Upper lobe of left lung (tissue), 6 donors: Measurements from ENCODE around the gene TMPRSS3. TPM values are rescaled to one million over a fixed set of nuclear protein-coding genes. Genes with fewer than 3 reads are reported as not detected.

ENCODE experiments used
- ATAC-seq, 2 donors: fragments of 200-7000 bp; cut with Tn5 transposase; one replicate each; pipeline ENCODE4 v1.9.1; 2022; ENCODE audit warnings: mild to moderate bottlenecking in 2 of 2, moderate library complexity in 2 of 2; ENCODE audit not compliant: low FRiP score in 2 of 2
- DNase-seq, 2 donors: peaks; one replicate each; pipeline ENCODE4 v3.0.0-alpha.2; 2019 to 2020
- H3K27ac ChIP-seq, 4 donors: fragments of 200-600 bp; sonication (generic); one replicate each; pipeline ENCODE4 v1.5.1; 2016 to 2019
- H3K27me3 ChIP-seq, 4 donors: fragments of 200-600 bp; sonication (generic); one replicate each; pipeline ENCODE4 v1.5.1; 2017 to 2019
- H3K36me3 ChIP-seq, 4 donors: fragments of 200-600 bp; sonication (generic); one replicate each; pipeline ENCODE4 v1.5.1; 2016 to 2019
- H3K4me1 ChIP-seq, 4 donors: fragments of 200-600 bp; sonication (generic); one replicate each; pipeline ENCODE4 v1.5.1; 2018 to 2019
- H3K4me3 ChIP-seq, 4 donors: fragments of 200-600 bp; sonication (generic); one replicate each; pipeline ENCODE4 v1.5.1; 2017 to 2019; ENCODE audit warnings: mild to moderate bottlenecking in 2 of 4, moderate library complexity in 1 of 4
- H3K9me3 ChIP-seq, 4 donors: fragments of 200-600 bp; sonication (generic); one replicate each; pipeline ENCODE4 v1.5.1; 2018 to 2019
- EP300 ChIP-seq, 4 donors: sonication (generic); formaldehyde crosslinking; IDR thresholded peaks; one replicate each; pipeline ENCODE4 v1.5.1; 2017; ENCODE audit warnings: antibody characterized with exemption in 4 of 4, control low read depth in 2 of 4
- POLR2A ChIP-seq, 4 donors: fragments of 450-650 bp; IDR thresholded peaks; one replicate each; pipeline ENCODE4 v1.5.1; 2016 to 2017; ENCODE audit warnings: antibody characterized with exemption in 4 of 4, mild to moderate bottlenecking in 2 of 4
- POLR2AphosphoS5 ChIP-seq, 2 donors: sonication (generic); formaldehyde crosslinking; IDR thresholded peaks; one replicate each; pipeline ENCODE4 v1.5.1; 2017; ENCODE audit warnings: antibody characterized with exemption in 2 of 2
- WGBS, 2 donors: methylation state at CpG; one replicate each; pipeline ENCODE4 v1.1.5; 2017 to 2018; 5-methylcytosine and 5-hydroxymethylcytosine counted together
- total RNA-seq, 6 donors: library from RNA; depleted of rRNA in 4 of 6; stranded (reverse); fragments of >200 nt in 4 of 6; gene quantifications; one replicate each; pipeline versions ENCODE4 v1.1.0 to v1.2.1, GENCODE V29; 2016 to 2021
- TF ChIP-seq, protein P1 (sequence below), 6 experiments: fragments of 450-650 bp in 4 of 6; fragments of 200-600 bp in 2 of 6; sonication (generic) in 2 of 6; IDR thresholded peaks; one replicate each; pipeline ENCODE4 v1.5.1; 2016 to 2019; ENCODE audit warnings: antibody characterized with exemption in 6 of 6
- donor health status: DM: no; HTN: no; CAD: no; lungs with moderate emphysema.
- donor health status: DM: no; HTN: yes; CAD: no; lungs with severe emphysema.

Gene TMPRSS3
- total RNA-seq, 6 donors from 2014 or later = 3.5 to 12.5 (median 5.8) TPM

DNA sequence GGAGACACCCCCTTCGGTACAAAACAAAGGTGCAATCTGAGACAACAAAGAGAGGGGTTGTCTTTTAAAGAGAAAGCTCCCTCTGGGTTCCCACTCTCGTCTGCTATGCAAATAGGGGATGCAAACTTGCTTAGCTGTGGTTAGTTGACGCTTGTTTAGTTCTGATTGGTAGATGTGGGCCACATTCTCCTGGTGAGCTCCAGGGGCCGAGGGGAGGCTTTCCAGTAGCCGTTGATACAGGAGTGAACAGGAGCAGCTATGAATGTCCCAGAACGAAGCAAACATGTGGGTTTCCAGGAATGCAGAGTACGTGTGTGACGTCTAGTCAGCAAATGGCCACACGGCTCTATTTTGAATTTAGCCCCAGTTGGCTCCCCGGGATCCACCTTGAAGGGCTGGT lies 59.8 kb downstream of the TMPRSS3 start:
- Histone ChIP-seq H3K27ac (no peak overlapping the region), H3K27me3 (no peaks in the 10 kb centered on the region), H3K4me3 (no peak overlapping the region), H3K9me3 (peaks cover 0 to 3% (median 0%) of the 10 kb centered on the region in 4 donors), H3K4me1 (peaks cover 0 to 14% (median 8%) of the 10 kb centered on the region in 4 donors), H3K36me3 (no peaks in the 10 kb centered on the region)
- TF ChIP-seq POLR2AphosphoS5 (IDR thresholded peaks at IDR 0.05) (no peak), POLR2A (IDR thresholded peaks at IDR 0.05) (no peak), EP300 (IDR thresholded peaks at IDR 0.05) (no peak)
- TF ChIP-seq, protein P1, sequence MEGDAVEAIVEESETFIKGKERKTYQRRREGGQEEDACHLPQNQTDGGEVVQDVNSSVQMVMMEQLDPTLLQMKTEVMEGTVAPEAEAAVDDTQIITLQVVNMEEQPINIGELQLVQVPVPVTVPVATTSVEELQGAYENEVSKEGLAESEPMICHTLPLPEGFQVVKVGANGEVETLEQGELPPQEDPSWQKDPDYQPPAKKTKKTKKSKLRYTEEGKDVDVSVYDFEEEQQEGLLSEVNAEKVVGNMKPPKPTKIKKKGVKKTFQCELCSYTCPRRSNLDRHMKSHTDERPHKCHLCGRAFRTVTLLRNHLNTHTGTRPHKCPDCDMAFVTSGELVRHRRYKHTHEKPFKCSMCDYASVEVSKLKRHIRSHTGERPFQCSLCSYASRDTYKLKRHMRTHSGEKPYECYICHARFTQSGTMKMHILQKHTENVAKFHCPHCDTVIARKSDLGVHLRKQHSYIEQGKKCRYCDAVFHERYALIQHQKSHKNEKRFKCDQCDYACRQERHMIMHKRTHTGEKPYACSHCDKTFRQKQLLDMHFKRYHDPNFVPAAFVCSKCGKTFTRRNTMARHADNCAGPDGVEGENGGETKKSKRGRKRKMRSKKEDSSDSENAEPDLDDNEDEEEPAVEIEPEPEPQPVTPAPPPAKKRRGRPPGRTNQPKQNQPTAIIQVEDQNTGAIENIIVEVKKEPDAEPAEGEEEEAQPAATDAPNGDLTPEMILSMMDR (IDR thresholded peaks at IDR 0.05) = no peak
- ATAC-seq = peak in 1 of 2 donors; percentile 64
- WGBS, 2 donors = 38 to 47% methylated on average over 10 of the region's 10 CpGs
- no peak for DNase-seq

DNA sequence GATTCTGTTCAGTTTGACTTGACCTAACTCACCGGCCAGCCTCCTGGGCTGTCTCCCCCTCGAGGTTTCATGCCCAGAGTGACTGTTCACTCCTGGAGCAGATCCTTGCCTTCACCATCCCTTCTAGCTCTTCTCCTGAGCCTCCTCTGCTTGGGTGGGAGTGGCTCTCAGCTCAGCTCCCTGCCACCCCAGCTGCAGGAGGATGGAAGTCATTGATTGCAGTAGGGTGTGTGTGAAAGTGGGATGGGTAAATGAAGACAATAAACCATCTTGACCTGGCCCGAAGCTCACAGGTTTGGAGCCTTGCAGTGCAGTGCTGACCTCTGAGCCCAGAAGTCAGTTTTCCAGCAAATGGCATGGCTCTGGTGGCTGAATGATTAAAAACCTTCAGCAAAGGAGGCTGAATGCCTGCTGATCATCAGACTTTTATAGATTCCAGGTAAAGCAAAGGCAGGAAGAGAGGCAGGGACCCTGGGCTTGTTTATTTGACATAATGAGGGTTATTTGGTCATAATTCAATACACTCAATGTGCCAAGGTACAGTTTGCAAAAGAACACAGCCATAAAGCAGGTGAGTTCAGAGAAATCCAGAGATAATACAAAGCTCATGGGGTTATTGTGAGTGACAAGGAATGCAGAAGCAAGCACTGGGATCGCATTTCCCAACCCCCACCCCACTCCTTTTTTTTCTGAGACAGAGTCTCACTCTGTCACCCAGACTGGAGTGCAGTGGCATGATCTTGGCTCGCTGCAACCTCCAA lies 63.1 kb downstream of the TMPRSS3 start:
- ATAC-seq (no peak), DNase-seq (no peak)
- peaks cover 0 to 3% (median 0%) of the 10 kb centered on the region in 4 donors for H3K9me3 ChIP-seq
- no peaks in the 10 kb centered on the region for H3K36me3 ChIP-seq
- TF ChIP-seq EP300 (IDR thresholded peaks at IDR 0.05) (no peak), POLR2A (IDR thresholded peaks at IDR 0.05) (no peak), POLR2AphosphoS5 (IDR thresholded peaks at IDR 0.05) (no peak)
- TF ChIP-seq, protein P1 (IDR thresholded peaks at IDR 0.05) = no peak
- no peak overlapping the region for H3K4me3 ChIP-seq
- 88 to 89% methylated on average over 5 of the region's 5 CpGs for WGBS, 2 donors
- no peaks in the 10 kb centered on the region for H3K27me3 ChIP-seq
- H3K27ac ChIP-seq = no peak overlapping the region
- H3K4me1 ChIP-seq = peaks cover 0 to 3% (median under 1%) of the 10 kb centered on the region in 4 donors

DNA sequence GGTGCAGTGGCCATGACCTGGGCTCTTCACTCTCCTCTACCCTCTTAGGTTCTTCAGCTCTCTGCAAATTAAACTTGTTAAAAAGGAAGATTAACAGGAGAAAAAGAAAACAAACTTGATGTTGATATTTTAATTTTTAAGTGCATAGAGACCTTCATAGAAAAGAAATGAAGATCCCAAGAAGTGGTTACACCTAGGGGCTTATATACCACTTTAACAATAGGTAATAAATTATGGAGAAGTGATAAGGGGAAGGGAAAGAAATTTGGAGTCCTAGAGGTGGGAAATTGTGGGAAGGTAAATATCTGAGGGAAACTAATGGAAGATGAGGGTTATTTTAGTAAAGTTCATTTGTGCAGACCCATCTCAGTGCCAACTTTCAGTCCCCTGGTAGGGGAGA lies 64.2 kb downstream of the TMPRSS3 start:
- no peak overlapping the region for H3K27ac ChIP-seq
- no peak for ATAC-seq
- H3K4me3 ChIP-seq = no peak overlapping the region
- DNase-seq = no peak
- peaks cover 0 to 3% (median 0%) of the 10 kb centered on the region in 4 donors for H3K9me3 ChIP-seq
- H3K36me3 ChIP-seq = no peaks in the 10 kb centered on the region
- TF ChIP-seq, protein P1 (IDR thresholded peaks at IDR 0.05) = no peak
- no peak for TF ChIP-seq POLR2A (IDR thresholded peaks at IDR 0.05)
- no peaks in the 10 kb centered on the region for H3K27me3 ChIP-seq
- no peaks in the 10 kb centered on the region for H3K4me1 ChIP-seq

DNA sequence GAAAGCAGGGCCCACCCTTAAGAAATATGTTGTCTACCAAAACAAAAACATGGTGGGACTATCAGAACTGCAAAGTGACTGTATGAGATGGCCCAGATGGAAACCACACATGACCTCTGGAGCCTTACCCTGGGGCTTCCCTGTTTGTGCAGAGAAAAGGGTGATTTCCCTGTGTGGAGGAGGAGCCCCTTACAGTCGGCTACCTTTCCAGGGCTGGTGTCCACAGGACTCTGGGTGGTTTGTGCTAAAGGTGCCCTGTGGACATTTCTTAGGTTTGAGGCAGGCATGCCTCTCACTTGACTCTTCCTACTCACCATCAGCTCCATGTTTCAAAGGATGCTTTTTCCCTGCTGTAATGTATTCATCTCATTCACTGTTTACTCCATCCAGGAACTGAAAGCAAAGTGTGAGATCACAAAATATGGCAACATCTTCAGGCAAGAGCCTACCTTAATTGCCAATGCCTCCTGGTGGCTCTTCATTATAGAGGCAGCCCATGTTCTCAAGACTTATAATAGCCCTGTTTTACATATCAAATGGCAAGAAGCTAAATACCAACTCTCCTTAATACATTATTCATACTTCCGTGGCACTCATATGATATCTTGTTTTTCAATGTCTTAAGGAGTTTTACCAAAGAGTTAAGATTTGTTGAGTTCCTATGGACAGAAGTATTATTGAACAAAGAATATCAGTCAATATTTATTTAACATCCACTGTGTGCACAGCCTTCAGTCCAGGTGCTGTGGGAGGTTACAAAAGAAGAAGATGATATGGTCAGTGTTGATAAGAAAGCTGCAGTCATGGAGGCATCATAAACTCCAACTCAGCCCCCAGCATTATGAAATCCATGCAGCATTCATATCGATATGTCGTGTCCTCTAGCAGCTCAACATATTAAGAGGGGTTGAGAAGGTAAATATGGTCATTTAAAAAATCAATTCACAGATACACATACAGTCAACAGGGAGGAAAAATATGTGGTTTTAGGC lies 65.2 kb downstream of the TMPRSS3 start:
- Histone ChIP-seq H3K27me3 (no peaks in the 10 kb centered on the region), H3K27ac (no peak overlapping the region), H3K4me1 (no peaks in the 10 kb centered on the region), H3K9me3 (peaks cover 0 to 3% (median 0%) of the 10 kb centered on the region in 4 donors), H3K36me3 (no peaks in the 10 kb centered on the region), H3K4me3 (no peak overlapping the region)
- DNase-seq (no peak), ATAC-seq (no peak)
- TF ChIP-seq POLR2AphosphoS5 (IDR thresholded peaks at IDR 0.05) = no peak
- 78 to 83% methylated on average over 4 of the region's 4 CpGs for WGBS, 2 donors

DNA sequence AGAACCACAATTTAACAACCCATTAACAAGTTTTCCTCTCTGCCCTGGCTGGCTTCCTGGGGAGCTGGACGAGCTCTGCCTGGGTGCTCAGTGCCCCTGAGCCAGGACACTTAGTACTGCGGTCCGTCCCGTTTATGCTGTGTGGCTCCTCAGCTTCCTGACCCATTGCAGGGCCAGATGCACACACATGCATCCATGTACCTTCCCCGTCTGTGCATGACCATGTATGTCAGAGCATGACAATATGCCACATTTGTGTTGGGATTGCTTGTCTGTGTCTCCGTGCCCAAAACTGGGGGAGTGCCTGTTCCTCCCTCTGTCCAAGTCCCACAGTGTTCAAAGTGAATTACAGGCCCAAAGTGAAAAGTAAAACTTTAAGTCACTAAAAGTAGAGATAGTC lies 71.0 kb downstream of the TMPRSS3 start:
- DNase-seq (no peak), ATAC-seq (no peak)
- 82 to 86% methylated on average over 6 of the region's 6 CpGs for WGBS, 2 donors
- Histone ChIP-seq H3K9me3 (no peaks in the 10 kb centered on the region), H3K4me3 (no peak overlapping the region), H3K4me1 (peaks cover 0 to 2% (median under 1%) of the 10 kb centered on the region in 4 donors), H3K36me3 (no peaks in the 10 kb centered on the region), H3K27me3 (no peaks in the 10 kb centered on the region), H3K27ac (no peak overlapping the region)
- TF ChIP-seq, protein P1 (IDR thresholded peaks at IDR 0.05) = no peak
- no peak for TF ChIP-seq POLR2A (IDR thresholded peaks at IDR 0.05)
- no peak for TF ChIP-seq EP300 (IDR thresholded peaks at IDR 0.05)
- no peak for TF ChIP-seq POLR2AphosphoS5 (IDR thresholded peaks at IDR 0.05)
